H9 (cell line): ENCODE measurements around the gene ZNF664. TPM values are rescaled to one million over a fixed set of nuclear protein-coding genes. Genes with fewer than 3 reads are reported as not detected.

Experiments used
- DNase-seq: peaks from one replicate; pipeline ENCODE4 v3.0.0-alpha.2; 2017
- H2AFZ ChIP-seq: one replicate; pipeline ENCODE4 v1.6.1; 2013; ENCODE audit warnings: mild to moderate bottlenecking, low read length, control low read depth, moderate library complexity
- H2AK5ac ChIP-seq: 2 replicates; pipeline ENCODE4 v1.6.1; 2013; ENCODE audit warnings: low read length, control low read depth, mixed read lengths; ENCODE audit not compliant: insufficient read length
- H2BK120ac ChIP-seq: one replicate; pipeline ENCODE4 v1.6.1; 2013; ENCODE audit warnings: low read depth, mild to moderate bottlenecking, low read length, control low read depth, inconsistent platforms; ENCODE audit not compliant: poor library complexity, severe bottlenecking
- H2BK12ac ChIP-seq: 2 replicates; pipeline ENCODE4 v1.6.1; 2013; ENCODE audit warnings: low read length, control low read depth, mixed read lengths, low read depth; ENCODE audit not compliant: insufficient read length
- H2BK15ac ChIP-seq: 2 replicates; pipeline ENCODE4 v1.6.1; 2013; ENCODE audit warnings: low read depth, low read length, control low read depth
- H2BK20ac ChIP-seq: one replicate; pipeline ENCODE4 v1.6.1; 2013; ENCODE audit warnings: low read depth, mild to moderate bottlenecking, low read length, control low read depth, inconsistent platforms; ENCODE audit not compliant: poor library complexity, severe bottlenecking
- H2BK5ac ChIP-seq: 2 replicates; pipeline ENCODE4 v1.6.1; 2013; ENCODE audit warnings: low read length, control low read depth, mixed read lengths; ENCODE audit not compliant: insufficient read length
- H3K14ac ChIP-seq: 2 replicates; pipeline ENCODE4 v1.6.1; 2013; ENCODE audit warnings: low read length, control low read depth; ENCODE audit not compliant: insufficient read depth
- H3K18ac ChIP-seq: 2 replicates; pipeline ENCODE4 v1.6.1; 2013; ENCODE audit warnings: low read depth, mild to moderate bottlenecking, mixed read lengths, low read length, control low read depth; ENCODE audit not compliant: insufficient read length
- H3K23ac ChIP-seq: 2 replicates; pipeline ENCODE4 v1.6.1; 2013; ENCODE audit warnings: low read length, control low read depth, mixed read lengths, low read depth; ENCODE audit not compliant: insufficient read length
- H3K23me2 ChIP-seq: 2 replicates; pipeline ENCODE4 v1.6.1; 2013; ENCODE audit warnings: low read depth, mild to moderate bottlenecking, mixed read lengths, low read length, control low read depth; ENCODE audit not compliant: insufficient read length, poor library complexity, severe bottlenecking
- H3K27ac ChIP-seq: 2 replicates; pipeline ENCODE4 v1.5.1; 2013; ENCODE audit warnings: low read length, control low read depth, mixed read lengths, low read depth; ENCODE audit not compliant: insufficient read length
- H3K27me3 ChIP-seq: 2 replicates; pipeline ENCODE4 v1.6.1; 2013; ENCODE audit warnings: low read length, control low read depth, inconsistent platforms; ENCODE audit not compliant: insufficient read depth
- H3K4ac ChIP-seq: 2 replicates; pipeline ENCODE4 v1.6.1; 2013; ENCODE audit warnings: low read depth, mild to moderate bottlenecking, control low read depth, inconsistent platforms, low read length, moderate library complexity
- H3K4me1 ChIP-seq: 2 replicates; pipeline ENCODE4 v1.6.1; 2013; ENCODE audit warnings: low read length, control low read depth, inconsistent platforms; ENCODE audit not compliant: insufficient read depth
- H3K4me2 ChIP-seq: 2 replicates; pipeline ENCODE4 v1.6.1; 2013; ENCODE audit warnings: low read length, control low read depth, mixed read lengths; ENCODE audit not compliant: insufficient read length, insufficient read depth
- H3K56ac ChIP-seq: 2 replicates; pipeline ENCODE4 v1.6.1; 2013; ENCODE audit warnings: low read depth, mild to moderate bottlenecking, mixed read lengths, low read length, control low read depth; ENCODE audit not compliant: insufficient read length
- H3K79me1 ChIP-seq: 2 replicates; pipeline ENCODE4 v1.6.1; 2013; ENCODE audit warnings: low read depth, mild to moderate bottlenecking, moderate library complexity, low read length, control low read depth, inconsistent platforms; ENCODE audit not compliant: insufficient read depth, poor library complexity, severe bottlenecking
- H3K79me2 ChIP-seq: 2 replicates; pipeline ENCODE4 v1.6.1; 2013; ENCODE audit warnings: low read length, control low read depth, inconsistent platforms; ENCODE audit not compliant: insufficient read depth
- H3K9ac ChIP-seq: 2 replicates; pipeline ENCODE4 v1.6.1; 2013; ENCODE audit warnings: low read length, control low read depth, mixed read lengths; ENCODE audit not compliant: insufficient read length; ENCODE audit errors: extremely low read depth
- H3K9me3 ChIP-seq: one replicate; pipeline ENCODE4 v1.6.1; 2013; ENCODE audit warnings: low read depth, low read length, inconsistent platforms; ENCODE audit not compliant: control insufficient read depth
- H3T11ph ChIP-seq: one replicate; pipeline ENCODE4 v1.6.1; 2013; ENCODE audit warnings: mild to moderate bottlenecking, low read length, control low read depth, inconsistent platforms
- H4K20me1 ChIP-seq: one replicate; pipeline ENCODE4 v1.6.1; 2013; ENCODE audit not compliant: control insufficient read depth, insufficient read length, insufficient read depth
- H4K5ac ChIP-seq: 2 replicates; pipeline ENCODE4 v1.6.1; 2013; ENCODE audit warnings: low read depth, mild to moderate bottlenecking, mixed read lengths, low read length, control low read depth; ENCODE audit not compliant: insufficient read length
- H4K8ac ChIP-seq: replicated peaks from 2 replicates; pipeline ENCODE4 v1.6.1; 2013; ENCODE audit warnings: low read length, control low read depth, mixed read lengths, low read depth; ENCODE audit not compliant: insufficient read length
- H4K91ac ChIP-seq: 2 replicates; pipeline ENCODE4 v1.6.1; 2013; ENCODE audit warnings: low read depth, mild to moderate bottlenecking, moderate library complexity, mixed read lengths, low read length, control low read depth; ENCODE audit not compliant: insufficient read length
- H3K27ac Mint-ChIP-seq, 3 experiments: 2 replicates in 2 of 3; 3 replicates in 1 of 3; pipeline ENCODE4 v1.8.0; 2020 to 2021; ENCODE audit warnings: mixed read lengths in 3 of 3, mild to moderate bottlenecking in 1 of 3, moderate library complexity in 1 of 3
- H3K27me3 Mint-ChIP-seq: 2 replicates; pipeline ENCODE4 v1.8.0; 2021; ENCODE audit warnings: low read depth, mild to moderate bottlenecking, moderate library complexity, mixed read lengths
- H3K36me3 Mint-ChIP-seq, 3 experiments: 2 replicates in 2 of 3; 3 replicates in 1 of 3; pipeline ENCODE4 v1.8.0; 2020 to 2021; ENCODE audit warnings: low read depth in 3 of 3, mixed read lengths in 3 of 3; ENCODE audit not compliant: insufficient read depth in 1 of 3
- H3K4me1 Mint-ChIP-seq, 2 experiments: 2 replicates each; pipeline ENCODE4 v1.8.0; 2020; ENCODE audit warnings: mixed read lengths in 2 of 2
- H3K4me3 Mint-ChIP-seq, 2 experiments: 2 replicates in 1 of 2; 3 replicates in 1 of 2; pipeline ENCODE4 v1.8.0; 2020 to 2021; ENCODE audit warnings: mild to moderate bottlenecking in 2 of 2, mixed read lengths in 2 of 2, moderate library complexity in 1 of 2
- H3K9me3 Mint-ChIP-seq, 2 experiments: 2 replicates in 1 of 2; 3 replicates in 1 of 2; pipeline ENCODE4 v1.8.0; 2020; ENCODE audit warnings: mild to moderate bottlenecking in 2 of 2, mixed read lengths in 2 of 2, moderate library complexity in 1 of 2
- whole genome bisulfite sequencing: extraction: QIAGEN DNeasy Blood & Tissue Kit; methylation state at CpG from one replicate; pipeline ENCODE4 v1.1.7; 2013; ENCODE audit warnings: missing lambda C conversion rate, low lambda C conversion rate, mixed read lengths; ENCODE audit not compliant: insufficient read length; ENCODE audit errors: extremely low coverage; 5-methylcytosine and 5-hydroxymethylcytosine counted together
- total RNA-seq: library from RNA; stranded (reverse); gene quantifications from 2 replicates; pipeline ENCODE4 v1.2.1, GENCODE V29; 2021
- TF ChIP-seq, protein P1 (sequence below): fragments of 200-600 bp; sonication (generic); conservative IDR thresholded peaks from 3 replicates; pipeline ENCODE4 v1.8.0; 2021; ENCODE audit warnings: antibody characterized with exemption, mild to moderate bottlenecking

The ZNF664 gene
- total RNA-seq, 1 experiment from 2014 or later: 29.5 TPM

DNA sequence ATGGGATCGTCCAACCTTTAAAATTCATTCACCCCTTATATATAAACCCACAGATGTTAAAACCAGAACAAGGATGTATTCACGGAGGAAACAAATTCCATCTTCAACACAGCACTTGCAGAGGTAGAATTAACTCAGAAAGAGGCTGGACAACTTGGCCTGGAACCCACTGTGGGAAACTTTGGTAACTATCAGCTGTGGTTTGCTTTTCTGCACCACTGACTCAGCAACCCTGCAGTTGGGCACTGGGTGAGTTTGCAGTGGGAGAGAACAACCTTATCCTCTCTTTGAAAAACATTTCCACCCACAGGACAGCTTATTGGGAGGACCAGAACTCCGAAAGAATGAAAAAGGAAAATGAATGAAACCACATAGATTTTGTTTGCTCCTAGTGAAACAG is 66.3 kb downstream of the ZNF664 start:
- H3K56ac ChIP-seq: no peak overlapping the region
- H3K14ac ChIP-seq: no peak overlapping the region
- no peak overlapping the region for H2AFZ ChIP-seq
- no peak overlapping the region for H2BK20ac ChIP-seq
- H4K8ac ChIP-seq: no peak overlapping the region
- H3K79me2 ChIP-seq: no peaks in the 10 kb centered on the region
- H3K4ac ChIP-seq: no peak overlapping the region
- H3K27me3 ChIP-seq: no peaks in the 10 kb centered on the region
- H2AK5ac ChIP-seq: no peak overlapping the region
- no peak overlapping the region for H2BK120ac ChIP-seq
- TF ChIP-seq, protein P1, sequence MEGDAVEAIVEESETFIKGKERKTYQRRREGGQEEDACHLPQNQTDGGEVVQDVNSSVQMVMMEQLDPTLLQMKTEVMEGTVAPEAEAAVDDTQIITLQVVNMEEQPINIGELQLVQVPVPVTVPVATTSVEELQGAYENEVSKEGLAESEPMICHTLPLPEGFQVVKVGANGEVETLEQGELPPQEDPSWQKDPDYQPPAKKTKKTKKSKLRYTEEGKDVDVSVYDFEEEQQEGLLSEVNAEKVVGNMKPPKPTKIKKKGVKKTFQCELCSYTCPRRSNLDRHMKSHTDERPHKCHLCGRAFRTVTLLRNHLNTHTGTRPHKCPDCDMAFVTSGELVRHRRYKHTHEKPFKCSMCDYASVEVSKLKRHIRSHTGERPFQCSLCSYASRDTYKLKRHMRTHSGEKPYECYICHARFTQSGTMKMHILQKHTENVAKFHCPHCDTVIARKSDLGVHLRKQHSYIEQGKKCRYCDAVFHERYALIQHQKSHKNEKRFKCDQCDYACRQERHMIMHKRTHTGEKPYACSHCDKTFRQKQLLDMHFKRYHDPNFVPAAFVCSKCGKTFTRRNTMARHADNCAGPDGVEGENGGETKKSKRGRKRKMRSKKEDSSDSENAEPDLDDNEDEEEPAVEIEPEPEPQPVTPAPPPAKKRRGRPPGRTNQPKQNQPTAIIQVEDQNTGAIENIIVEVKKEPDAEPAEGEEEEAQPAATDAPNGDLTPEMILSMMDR: no peak
- no CpG with 5 or more reads among the region's 3 CpGs for WGBS
- no peak overlapping the region for H3K9ac ChIP-seq
- no peak overlapping the region for H4K5ac ChIP-seq
- H2BK15ac ChIP-seq: no peak overlapping the region
- H3K23ac ChIP-seq: no peak overlapping the region
- Mint-ChIP-seq H3K36me3 (peaks cover 0 to 6% (median 0%) of the 10 kb centered on the region in 3 experiments; a peak in 2 of 7 replicates), H3K4me3 (no peak overlapping the region), H3K9me3 (peaks cover 0 to 3% of the 10 kb centered on the region in 2 experiments; a peak in 1 of 5 replicates), H3K4me1 (peaks cover 31 to 33% of the 10 kb centered on the region in 2 experiments), H3K27ac (no peak overlapping the region), H3K27me3 (peaks cover 2% of the 10 kb centered on the region; the same call in 1 of the 2 replicates)
- no peaks in the 10 kb centered on the region for H3K23me2 ChIP-seq
- H3K4me1 ChIP-seq: no peaks in the 10 kb centered on the region
- no peak overlapping the region for H3K27ac ChIP-seq
- no peak overlapping the region for H3K4me2 ChIP-seq
- H4K20me1 ChIP-seq: no peaks in the 10 kb centered on the region
- no peaks in the 10 kb centered on the region for H3K9me3 ChIP-seq
- no peak overlapping the region for H4K91ac ChIP-seq
- no peak for DNase-seq
- no peak overlapping the region for H3K18ac ChIP-seq
- H3K79me1 ChIP-seq: no peaks in the 10 kb centered on the region
- H3T11ph ChIP-seq: no peak overlapping the region
- no peak overlapping the region for H2BK5ac ChIP-seq
- H2BK12ac ChIP-seq: no peak overlapping the region
